ENCODE data around the gene FOXP4.

The FOXP4 gene

DNA sequence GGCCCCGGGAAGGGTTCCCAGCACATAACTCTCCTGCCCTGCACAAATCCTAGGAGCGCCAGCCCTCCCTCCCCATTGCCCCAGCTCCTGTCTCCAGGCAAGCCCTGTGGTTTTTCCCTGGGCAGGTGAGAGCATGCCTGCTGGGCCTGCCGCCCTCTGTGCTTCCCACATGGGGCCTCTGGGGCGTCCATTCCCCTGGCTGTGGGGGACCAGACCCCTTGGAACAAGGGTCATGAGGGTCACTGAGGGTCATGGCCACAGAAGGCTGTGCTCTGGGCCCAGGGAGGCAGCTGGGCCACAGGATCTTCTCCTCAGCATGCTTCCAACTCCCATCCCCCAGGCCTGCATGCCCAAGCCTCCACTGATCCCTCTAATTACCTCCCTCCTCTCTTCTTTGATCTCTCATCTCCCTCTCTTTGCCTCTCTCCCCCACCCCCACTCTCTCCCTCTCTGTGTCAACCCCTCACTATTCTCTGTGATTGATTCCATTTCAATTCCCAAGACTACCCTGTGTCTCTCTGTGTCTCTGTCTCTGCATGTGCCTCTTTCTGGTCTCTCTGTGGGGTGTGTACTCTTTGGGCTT lies 98.2 kb downstream of the FOXP4 start:
- no peak for DNase-seq (ENCODE audit: low read depth in 2 of 2)

DNA sequence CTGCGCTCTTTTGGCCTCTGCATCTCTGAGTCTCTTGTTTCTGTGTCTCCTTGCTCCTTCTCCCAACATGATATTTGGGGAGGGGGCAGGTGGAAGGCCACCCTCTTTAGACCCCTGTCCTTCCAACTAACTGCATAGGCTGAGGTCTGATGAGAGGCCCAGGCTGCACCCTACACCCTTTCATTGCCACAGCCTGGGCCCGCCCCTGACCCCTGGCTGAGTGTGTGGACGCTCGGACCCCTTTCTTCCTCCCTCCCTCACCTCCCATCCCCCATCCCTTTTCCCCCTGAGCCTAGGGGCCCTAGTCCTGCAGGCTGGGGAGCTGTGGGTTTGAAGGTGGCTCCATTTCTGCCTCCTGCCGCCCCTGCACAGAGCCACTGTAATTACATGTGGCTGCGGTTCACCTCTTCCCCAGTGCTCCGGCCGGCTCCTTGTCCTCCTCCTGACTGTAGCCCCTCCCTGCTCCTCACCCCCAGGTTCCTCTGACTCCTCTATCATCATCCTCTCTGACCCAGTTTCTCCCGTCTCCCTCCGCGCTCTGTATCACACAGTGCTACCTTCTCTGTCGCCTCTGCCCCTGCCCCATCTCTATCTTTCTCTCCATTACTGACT lies 98.9 kb downstream of the FOXP4 start:
- DNase-seq (ENCODE audit: low read depth in 2 of 2): no peak

DNA sequence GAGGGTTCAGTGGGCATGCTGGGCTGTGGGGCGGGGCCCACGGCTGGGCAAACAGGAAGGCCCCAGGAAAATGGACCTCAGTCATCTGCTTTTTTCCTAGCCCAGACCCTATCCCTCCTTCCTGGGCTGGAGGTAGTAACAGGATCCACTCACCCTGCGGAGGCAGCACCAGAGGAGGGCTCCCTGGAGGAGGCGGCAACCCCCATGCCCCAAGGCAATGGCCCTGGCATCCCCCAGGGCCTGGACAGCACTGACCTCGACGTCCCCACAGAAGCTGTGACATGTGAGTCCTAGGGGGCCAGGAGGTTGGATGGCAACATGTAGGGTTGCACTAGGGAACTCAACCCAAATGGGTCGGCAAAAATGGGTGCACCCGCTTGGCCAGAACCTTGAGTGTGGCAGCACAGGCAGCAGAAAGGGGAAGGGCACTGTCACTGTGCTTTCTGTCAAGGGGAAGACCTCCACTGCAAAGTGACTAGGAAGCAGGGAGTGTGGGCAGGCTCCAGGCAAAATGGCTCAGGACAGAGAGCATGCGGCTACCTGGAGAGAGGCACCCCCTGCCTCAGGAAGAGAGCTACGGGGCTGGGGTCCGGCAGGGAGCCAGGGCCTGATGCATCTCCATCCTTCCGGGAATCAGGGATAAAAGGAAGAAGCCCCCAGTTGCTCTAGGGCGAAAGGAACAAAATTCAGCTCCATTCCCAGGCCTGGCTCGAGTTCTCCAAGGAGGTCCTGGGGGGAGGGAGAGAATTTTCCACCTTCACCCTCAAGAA lies 100.0 kb downstream of the FOXP4 start:
- no peak for DNase-seq (ENCODE audit: low read depth in 2 of 2)

DNA sequence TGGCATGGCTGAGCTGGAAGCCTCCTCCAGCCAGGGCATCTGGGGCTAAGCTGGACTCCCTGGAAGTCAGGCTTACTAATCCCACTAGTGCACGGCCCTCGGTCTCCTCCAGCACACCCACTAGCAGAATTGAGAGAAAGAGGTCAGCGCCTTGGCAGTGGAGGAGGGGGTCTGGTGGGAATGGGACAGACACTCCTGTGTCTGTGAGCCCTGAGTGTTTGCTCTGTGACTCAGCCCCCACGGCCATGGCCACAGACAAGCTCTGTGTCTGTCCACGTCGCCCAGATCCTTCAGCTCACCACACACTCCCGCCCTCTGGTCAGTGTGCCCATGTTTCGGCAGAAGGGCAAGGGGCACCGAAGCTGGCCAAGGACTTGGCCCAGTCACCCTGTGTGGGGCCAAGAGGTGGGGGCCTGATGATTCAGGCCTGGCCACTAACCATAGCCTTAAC lies 100.9 kb downstream of the FOXP4 start:
- DNase-seq (ENCODE audit: low read depth in 2 of 2): no peak

DNA sequence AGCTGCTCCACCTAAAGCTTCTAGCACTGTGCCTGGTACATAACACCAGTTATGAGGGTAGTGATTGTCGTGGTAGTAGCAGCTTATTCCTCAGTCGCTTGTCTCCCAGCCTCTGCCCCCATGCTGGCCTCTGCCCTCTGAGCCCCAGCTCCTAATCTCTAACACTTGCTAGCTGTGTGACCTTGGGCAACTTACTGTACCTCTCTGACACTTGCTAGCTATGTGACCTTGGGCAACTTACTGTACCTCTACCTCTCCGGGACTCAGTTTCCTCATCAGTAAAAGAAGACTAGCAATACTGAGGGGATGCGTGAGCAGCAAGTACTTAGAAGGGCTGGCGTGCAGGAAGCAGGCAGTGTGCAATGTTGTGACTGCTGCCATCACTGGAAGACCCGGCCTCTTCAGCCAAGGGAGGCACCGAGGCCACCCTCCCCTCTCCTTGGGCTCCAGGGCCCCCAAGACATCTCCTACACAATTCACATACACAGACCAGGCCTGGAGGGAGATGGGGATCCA lies 101.9 kb downstream of the FOXP4 start:
- no peak for DNase-seq (ENCODE audit: low read depth in 2 of 2)

DNA sequence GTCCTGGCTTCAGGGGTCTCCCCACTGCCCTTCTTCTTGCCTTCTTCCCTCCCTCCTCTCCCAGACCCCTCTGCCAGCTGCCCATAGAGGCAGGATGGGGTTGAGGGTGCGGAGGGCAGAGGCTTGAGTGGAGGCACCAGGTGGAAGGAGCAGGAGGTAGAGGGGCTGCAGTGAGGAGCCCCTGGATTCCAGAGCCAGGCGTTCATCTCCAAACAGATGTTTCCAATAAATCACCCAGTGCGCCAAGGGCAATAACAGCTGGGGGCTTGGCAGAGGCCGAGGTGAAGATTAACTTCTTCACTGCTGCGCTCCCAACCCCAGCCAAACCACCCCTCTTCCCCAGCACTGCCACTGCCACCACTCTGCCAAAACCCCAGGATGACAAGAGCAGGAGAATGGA lies 102.7 kb downstream of the FOXP4 start:
- no peak for DNase-seq (ENCODE audit: low read depth in 2 of 2)

DNA sequence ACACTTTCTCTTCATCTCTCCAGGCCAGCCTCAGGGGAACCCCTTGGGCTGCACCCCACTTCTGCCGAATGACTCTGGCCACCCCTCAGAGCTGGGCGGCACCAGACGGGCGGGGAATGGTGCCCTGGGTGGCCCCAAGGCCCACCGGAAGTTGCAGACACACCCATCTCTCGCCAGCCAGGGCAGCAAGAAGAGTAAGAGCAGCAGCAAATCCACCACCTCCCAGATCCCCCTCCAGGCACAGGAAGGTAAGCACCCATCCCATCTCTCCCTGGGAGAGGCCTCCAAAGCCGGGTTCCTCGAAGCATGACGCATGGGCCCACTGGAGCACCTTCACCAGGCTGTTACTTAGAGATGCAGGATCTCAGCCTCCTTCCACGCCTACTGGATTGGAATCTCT lies 103.4 kb downstream of the FOXP4 start:
- no peak for DNase-seq (ENCODE audit: low read depth in 2 of 2)

DNA sequence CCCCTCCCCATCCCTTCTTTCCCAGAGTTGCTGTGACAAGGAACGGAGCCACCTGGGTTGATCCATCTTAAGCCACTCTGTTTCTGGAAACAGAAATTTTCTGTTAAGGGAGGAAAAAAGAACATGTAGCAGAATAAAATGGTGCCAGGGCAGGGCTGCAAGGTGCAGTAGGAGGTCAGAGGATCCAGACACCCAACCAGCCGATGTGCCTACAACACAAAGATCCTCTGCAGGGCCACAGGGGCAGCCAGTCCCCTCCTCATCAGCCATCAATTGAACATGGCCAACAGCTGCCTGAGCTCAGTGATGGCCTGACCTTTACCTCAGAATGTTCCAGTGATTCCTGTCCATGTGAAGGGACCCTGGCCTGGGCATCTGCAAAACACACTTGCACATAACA lies 103.9 kb downstream of the FOXP4 start:
- DNase-seq (ENCODE audit: low read depth in 2 of 2): no peak

DNA sequence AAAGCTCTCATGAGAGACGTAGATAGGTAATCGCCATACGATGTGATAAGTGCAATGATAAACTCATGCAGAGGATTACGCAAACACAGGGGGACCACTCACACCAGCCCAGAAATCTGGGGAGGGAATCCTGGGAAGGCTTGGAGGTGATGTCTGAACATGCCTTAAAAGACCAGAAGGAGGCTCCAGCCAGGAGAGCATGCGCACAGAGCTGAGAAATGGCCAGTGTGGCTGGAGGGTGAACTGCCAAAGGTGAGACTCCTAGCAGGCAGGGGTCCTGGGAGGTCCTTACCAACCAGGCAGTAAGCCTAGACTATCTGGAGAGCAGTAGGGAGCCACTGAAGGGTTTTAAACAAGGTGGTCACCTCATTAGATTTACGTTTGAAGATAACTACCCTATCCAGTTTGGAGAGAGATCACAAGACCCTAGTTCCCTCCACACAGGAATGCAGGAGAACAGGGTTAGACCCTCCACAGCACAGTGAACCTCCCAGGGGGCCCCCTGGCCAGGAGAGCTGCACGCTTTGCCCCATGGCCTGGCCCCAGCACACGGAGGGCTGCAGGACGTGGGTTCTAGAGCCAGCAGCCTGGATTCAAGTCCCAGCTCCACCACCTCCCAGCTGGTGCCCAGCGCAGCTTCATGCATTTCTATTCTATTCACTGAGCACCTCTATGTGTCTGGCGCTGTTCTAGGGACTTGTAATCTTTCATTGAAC lies 105.2 kb downstream of the FOXP4 start:
- DNase-seq (ENCODE audit: low read depth in 2 of 2): no peak

Measured in stimulated activated CD8-positive, alpha-beta memory T cell treated with anti-CD3 and anti-CD28 coated beads, Interleukin-15, amount 100 ng/mL, for 48 hours (primary cell).